Peyer's patch (tissue), 4 donors: ENCODE data around the gene DMKN. TPM values are rescaled to one million over a fixed set of nuclear protein-coding genes. Genes with fewer than 3 reads are reported as not detected.
A peak's percentile ranks its signal among the peaks of the same experiment; 100 is the strongest.

Source experiments
- DNase-seq, 3 donors: peaks; one replicate each; pipeline ENCODE4 v3.0.0-alpha.2; 2017 to 2019
- H3K27ac ChIP-seq, 4 donors: fragments of 200-600 bp; sonication (generic); one replicate each; pipeline ENCODE4 v1.5.1; 2016 to 2019
- H3K27me3 ChIP-seq, 2 donors: fragments of 200-600 bp; sonication (generic); one replicate each; pipeline ENCODE4 v1.5.1; 2019
- H3K36me3 ChIP-seq, 3 donors: fragments of 200-600 bp; sonication (generic); one replicate each; pipeline ENCODE4 v1.5.1; 2016 to 2019
- H3K4me1 ChIP-seq, 4 donors: fragments of 200-600 bp; sonication (generic); one replicate each; pipeline ENCODE4 v1.5.1; 2016 to 2019
- H3K4me3 ChIP-seq, 4 donors: fragments of 200-600 bp; sonication (generic); 1 replicate in 3 of 4; 2 replicates in 1 of 4; pipeline ENCODE4 v1.5.1; 2016 to 2019; ENCODE audit warnings: mild to moderate bottlenecking in 1 of 4
- H3K9me3 ChIP-seq, 4 donors: fragments of 200-600 bp; sonication (generic); one replicate each; pipeline ENCODE4 v1.5.1; 2016 to 2019; ENCODE audit warnings: mild to moderate bottlenecking in 1 of 4
- POLR2A ChIP-seq, 2 donors: fragments of 450-650 bp; IDR thresholded peaks; one replicate each; pipeline ENCODE4 v1.5.1; 2017; ENCODE audit warnings: antibody characterized with exemption in 2 of 2, mild to moderate bottlenecking in 2 of 2, moderate library complexity in 2 of 2
- total RNA-seq, 4 donors: library from RNA; depleted of rRNA; stranded (reverse); fragments of >200 nt; gene quantifications; one replicate each; pipeline ENCODE4 v1.1.0, GENCODE V29; 2016
- TF ChIP-seq, protein P1 (sequence below), 6 experiments: fragments of 450-650 bp in 4 of 6; fragments of 200-600 bp in 2 of 6; sonication (generic) in 1 of 6; IDR thresholded peaks; one replicate each; pipeline ENCODE4 v1.5.1; 2017 to 2019; ENCODE audit warnings: antibody characterized with exemption in 6 of 6, mild to moderate bottlenecking in 3 of 6, moderate library complexity in 1 of 6

The DMKN gene
- total RNA-seq, 4 donors from 2014 or later = 1.9 to 29.7 (median 10.7) TPM; not detected in 1

DNA sequence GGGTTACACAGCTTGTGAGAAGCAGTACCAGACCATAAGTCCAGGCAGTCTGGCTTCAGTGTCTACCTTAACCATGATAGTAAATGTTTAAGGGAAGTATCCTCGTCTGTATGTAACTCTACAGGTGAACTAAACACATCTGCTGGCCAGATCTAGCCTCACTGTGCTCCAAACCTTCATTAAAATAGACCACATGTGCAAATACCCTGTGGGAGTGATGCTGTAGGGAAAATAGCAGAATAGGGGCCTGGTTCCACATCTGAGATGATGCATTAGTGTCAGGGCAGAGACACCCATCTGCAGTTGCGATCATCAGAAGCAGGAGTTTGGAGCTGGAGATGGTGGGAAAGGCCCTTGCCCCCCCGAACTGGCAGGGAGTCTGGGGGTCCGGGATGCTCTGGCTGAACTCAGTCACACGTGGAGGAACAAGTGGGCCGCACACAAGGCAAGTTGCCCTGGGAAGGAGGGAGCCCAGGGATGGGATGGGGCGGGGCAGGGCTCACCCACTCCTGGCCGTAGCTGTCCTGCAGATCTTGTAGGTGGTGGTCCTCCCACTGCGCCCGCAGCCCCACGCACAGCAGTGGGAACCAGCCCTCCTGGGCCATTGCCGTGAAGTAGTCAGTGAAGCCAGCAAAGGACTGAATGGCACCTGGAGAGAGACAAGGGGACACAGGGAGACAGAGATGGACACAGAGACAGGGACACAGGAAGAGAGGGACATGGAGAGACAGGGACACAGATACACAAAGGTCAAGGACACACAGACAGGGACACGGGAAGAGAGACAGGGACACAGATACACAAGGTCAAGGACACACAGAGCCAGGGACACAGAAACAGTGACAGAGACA lies 39.3 kb upstream of the DMKN start:
- DNase-seq = no peak
- TF ChIP-seq POLR2A (IDR thresholded peaks at IDR 0.05) = no peak
- TF ChIP-seq, protein P1, sequence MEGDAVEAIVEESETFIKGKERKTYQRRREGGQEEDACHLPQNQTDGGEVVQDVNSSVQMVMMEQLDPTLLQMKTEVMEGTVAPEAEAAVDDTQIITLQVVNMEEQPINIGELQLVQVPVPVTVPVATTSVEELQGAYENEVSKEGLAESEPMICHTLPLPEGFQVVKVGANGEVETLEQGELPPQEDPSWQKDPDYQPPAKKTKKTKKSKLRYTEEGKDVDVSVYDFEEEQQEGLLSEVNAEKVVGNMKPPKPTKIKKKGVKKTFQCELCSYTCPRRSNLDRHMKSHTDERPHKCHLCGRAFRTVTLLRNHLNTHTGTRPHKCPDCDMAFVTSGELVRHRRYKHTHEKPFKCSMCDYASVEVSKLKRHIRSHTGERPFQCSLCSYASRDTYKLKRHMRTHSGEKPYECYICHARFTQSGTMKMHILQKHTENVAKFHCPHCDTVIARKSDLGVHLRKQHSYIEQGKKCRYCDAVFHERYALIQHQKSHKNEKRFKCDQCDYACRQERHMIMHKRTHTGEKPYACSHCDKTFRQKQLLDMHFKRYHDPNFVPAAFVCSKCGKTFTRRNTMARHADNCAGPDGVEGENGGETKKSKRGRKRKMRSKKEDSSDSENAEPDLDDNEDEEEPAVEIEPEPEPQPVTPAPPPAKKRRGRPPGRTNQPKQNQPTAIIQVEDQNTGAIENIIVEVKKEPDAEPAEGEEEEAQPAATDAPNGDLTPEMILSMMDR (IDR thresholded peaks at IDR 0.05) = no peak
- H3K4me1 ChIP-seq = peaks cover 0 to 2% (median under 1%) of the 10 kb centered on the region in 4 donors

DNA sequence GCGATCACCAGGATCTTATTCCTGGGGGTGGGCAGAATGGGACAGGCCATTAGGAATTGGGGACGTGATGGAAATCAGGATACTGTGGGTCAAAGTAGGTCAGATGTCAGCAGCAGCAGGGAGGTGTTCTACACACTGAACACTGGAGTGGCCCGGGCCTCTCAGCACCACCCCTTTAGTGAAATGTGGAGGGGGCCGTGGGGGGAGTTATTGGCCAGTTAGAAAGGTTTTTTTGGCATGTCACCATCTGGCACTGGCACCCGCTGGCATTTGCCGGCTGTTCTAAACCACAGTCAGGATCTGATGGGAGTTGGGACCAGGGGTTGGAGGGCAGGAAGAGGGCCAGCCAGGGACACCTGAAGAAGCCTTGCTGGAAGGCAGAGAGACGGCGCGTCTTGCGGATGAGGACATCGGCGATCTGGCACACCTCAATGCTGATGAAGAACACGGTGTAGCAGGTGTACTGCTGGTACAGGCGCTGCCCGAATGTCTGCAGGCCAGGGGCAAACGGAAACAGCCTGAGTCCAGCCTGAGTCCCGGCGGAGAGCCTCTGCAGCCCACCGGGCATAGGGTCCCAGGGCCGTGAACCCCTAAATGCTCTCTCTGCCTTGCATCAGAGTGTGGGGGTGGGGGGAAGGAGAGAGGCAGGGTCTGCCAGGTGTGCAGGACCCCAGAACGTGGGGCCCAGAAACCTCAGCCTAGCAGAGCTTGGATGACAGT lies 37.8 kb upstream of the DMKN start:
- Histone ChIP-seq H3K27me3 (no peaks in the 10 kb centered on the region), H3K4me1 (peaks cover 0 to 12% (median 6%) of the 10 kb centered on the region in 4 donors), H3K9me3 (no peaks in the 10 kb centered on the region), H3K27ac (no peak overlapping the region), H3K36me3 (peaks cover 0 to 14% (median 0%) of the 10 kb centered on the region in 3 donors), H3K4me3 (no peak overlapping the region)
- no peak for DNase-seq
- TF ChIP-seq, protein P1 (IDR thresholded peaks at IDR 0.05) = no peak
- TF ChIP-seq POLR2A (IDR thresholded peaks at IDR 0.05) = no peak

More for the DNA sequence above, 39.3 kb upstream of the DMKN start:
- H3K36me3 ChIP-seq = peaks cover 0 to 7% (median 0%) of the 10 kb centered on the region in 3 donors
- no peaks in the 10 kb centered on the region for H3K27me3 ChIP-seq
- H3K27ac ChIP-seq = no peak overlapping the region
- H3K4me3 ChIP-seq = no peak overlapping the region
- no peaks in the 10 kb centered on the region for H3K9me3 ChIP-seq

GRCh38 chr19:35549879-35550523 lies 36.6 kb upstream of the DMKN start:
- H3K27ac ChIP-seq = no peak overlapping the region
- H3K27me3 ChIP-seq = no peaks in the 10 kb centered on the region
- no peak for TF ChIP-seq POLR2A (IDR thresholded peaks at IDR 0.05)
- TF ChIP-seq, protein P1 (IDR thresholded peaks at IDR 0.05) = no peak
- no peak for DNase-seq
- no peak overlapping the region for H3K4me3 ChIP-seq
- peaks cover 0 to 16% (median 9%) of the 10 kb centered on the region in 4 donors for H3K4me1 ChIP-seq
- H3K36me3 ChIP-seq = peaks cover 0 to 14% (median 0%) of the 10 kb centered on the region in 3 donors
- H3K9me3 ChIP-seq = no peaks in the 10 kb centered on the region

DNA sequence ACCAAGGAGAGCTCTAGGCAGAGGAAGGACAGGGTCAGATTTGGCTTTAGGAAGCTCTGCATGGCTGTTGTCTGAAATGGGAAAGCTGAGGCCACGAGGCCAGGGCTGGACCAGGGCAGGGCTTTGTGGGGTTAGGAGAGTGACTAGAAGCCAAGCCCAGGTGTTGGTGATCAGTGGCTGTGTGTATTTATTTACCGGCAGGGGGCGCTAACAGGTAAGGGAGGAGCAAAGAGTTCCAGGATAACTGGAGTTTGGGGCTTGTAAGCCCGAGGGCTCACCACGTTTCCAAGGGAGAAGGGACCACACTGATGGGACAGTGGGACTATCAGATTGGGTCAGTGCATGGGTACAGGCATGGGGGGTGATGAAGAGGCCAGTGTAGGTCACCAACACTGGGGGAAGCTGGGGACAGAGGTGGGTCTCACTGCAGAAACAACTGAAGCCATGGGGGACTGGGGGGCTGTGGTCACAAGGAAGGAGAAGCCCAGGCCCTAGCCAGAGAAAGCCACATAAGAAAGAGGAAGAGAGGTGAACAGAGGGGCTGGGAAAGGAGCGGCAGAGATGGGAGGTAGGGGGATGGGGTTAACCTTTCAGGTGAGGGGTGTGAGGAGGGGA lies 35.8 kb upstream of the DMKN start:
- H3K4me3 ChIP-seq = no peak overlapping the region
- TF ChIP-seq, protein P1 (IDR thresholded peaks at IDR 0.05) = peak; percentile 49 to 82 (median 68)
- no peak for TF ChIP-seq POLR2A (IDR thresholded peaks at IDR 0.05)
- H3K27me3 ChIP-seq = no peaks in the 10 kb centered on the region
- H3K4me1 ChIP-seq = peaks cover 0 to 21% (median 9%) of the 10 kb centered on the region in 4 donors
- no peaks in the 10 kb centered on the region for H3K9me3 ChIP-seq
- H3K36me3 ChIP-seq = peaks cover 0 to 14% (median 0%) of the 10 kb centered on the region in 3 donors
- no peak overlapping the region for H3K27ac ChIP-seq
- DNase-seq = peak in 2 of 3 donors; percentile 36 to 78

- H3K36me3 ChIP-seq = peaks cover 0 to 14% (median 0%) of the 10 kb centered on the region in 3 donors
- peak overlapping the region in 1 of 4 donors; percentile 85 for H3K27ac ChIP-seq
- no peak for TF ChIP-seq POLR2A (IDR thresholded peaks at IDR 0.05)
- TF ChIP-seq, protein P1 (IDR thresholded peaks at IDR 0.05) = no peak
- peaks cover 0 to 24% (median 9%) of the 10 kb centered on the region in 4 donors for H3K4me1 ChIP-seq
- no peak for DNase-seq
- H3K27me3 ChIP-seq = no peaks in the 10 kb centered on the region
- no peaks in the 10 kb centered on the region for H3K9me3 ChIP-seq
- peak overlapping the region; percentile 70 to 94 (median 80) for H3K4me3 ChIP-seq
Measured at GRCh38 chr19:35546532-35546931, 33.1 kb upstream of the DMKN start.
